Left kidney (tissue), 2 donors: ENCODE measurements around the gene OSGIN1. TPM values are rescaled to one million over a fixed set of nuclear protein-coding genes. Genes with fewer than 3 reads are reported as not detected.

Source experiments
- DNase-seq: peaks from one replicate; pipeline ENCODE4 v3.0.0-alpha.2; 2013
- polyA plus RNA-seq: library from polyadenylated mRNA; unstranded; fragments of 120-200 nt; gene quantifications from one replicate; pipeline ENCODE4 v1.2.1, GENCODE V29; 2013; ENCODE audit not compliant: insufficient read length

The OSGIN1 gene
- polyA plus RNA-seq, 1 donor = 0.30 TPM

DNA sequence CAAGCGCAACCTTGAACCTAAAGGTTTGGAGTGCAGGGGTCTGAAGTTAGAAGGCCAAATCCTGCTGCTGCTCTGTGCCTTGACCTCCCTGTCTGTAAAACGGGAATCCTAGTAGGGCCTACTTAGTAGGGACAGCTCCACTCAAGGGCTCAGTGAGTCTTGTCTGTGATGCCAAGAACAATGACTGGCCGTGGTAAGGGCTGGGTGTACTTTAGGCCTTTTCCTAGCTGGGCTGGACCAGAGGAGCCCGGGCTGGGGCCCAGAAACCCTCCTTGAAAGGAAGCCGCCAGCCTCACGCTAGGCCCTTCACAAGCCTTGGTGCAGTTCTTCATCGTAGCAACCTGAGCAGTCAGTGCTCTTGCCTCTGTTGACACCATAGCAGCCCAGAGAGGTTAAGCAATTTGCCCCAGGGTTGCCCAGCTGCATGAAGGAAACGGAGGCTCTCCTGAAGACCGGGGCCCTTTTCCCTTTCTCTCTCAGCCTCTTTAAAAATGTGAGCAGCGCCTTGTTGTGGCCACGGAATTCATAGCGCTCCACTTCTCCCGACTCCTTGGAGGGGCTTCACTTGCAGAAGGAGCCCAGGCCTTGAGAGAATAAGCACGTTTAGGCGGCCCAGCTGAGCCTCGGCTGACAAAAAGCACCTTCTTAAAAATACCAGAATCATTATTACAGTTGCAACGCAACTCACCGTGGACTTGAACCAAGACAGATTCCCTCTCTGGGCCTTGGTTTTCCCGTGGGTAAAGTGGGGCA is 19.4 kb downstream of the OSGIN1 start:
- DNase-seq = no peak

DNA sequence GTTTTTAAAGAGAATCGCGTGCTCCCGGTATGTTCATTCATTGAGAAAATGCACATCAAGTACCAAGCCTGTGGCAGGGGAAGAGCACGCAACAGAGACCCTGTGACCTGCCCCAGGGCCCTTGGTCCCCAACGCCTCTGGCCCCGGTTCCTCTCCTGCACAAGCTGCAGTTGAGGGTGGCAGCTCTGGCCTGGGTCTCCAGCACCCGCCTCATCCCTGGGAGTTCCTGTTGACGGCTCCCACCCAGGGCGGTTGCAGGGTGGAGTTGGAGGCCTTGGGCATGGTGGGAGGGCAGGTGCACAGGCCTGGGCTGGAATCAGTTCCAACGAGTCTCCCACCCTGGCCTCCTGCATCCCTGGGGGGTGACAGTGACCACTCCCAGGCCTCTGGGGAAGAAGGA is 20.0 kb downstream of the OSGIN1 start:
- no peak for DNase-seq

GRCh38 chr16:83973581-83974385 is 20.7 kb downstream of the OSGIN1 start:
- no peak for DNase-seq

- DNase-seq = no peak
Measured at GRCh38 chr16:83974475-83974874, 21.4 kb downstream of the OSGIN1 start.

- DNase-seq = no peak
Measured at GRCh38 chr16:83975590-83976260, 22.7 kb downstream of the OSGIN1 start.

- DNase-seq = no peak
Measured at GRCh38 chr16:83977056-83977815, 24.2 kb downstream of the OSGIN1 start.

DNA sequence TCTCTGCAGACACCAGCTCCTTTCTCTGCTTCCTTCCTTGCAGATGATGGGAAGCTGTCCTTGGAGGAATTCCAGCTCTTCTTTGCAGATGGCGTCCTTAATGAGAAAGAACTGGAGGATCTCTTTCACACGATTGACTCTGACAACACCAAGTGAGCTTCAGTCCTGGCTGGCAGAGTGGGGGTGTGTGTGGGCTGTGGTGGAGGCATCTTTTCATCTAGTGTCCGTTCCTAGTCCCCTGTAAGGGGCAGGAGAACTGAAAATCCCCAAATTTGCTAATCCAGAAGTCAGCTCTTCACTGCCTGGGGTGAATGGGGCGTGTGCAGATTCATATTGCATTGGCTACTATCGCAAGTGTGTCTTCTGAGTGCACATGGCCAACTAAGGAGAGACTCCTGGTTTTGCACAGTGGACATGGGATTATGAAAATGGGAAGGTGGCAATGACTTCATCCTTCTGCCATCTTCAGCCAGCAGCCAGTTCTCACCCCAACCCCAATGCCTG is 25.4 kb downstream of the OSGIN1 start:
- DNase-seq = no peak

GRCh38 chr16:83979441-83979840 is 26.4 kb downstream of the OSGIN1 start:
- no peak for DNase-seq

GRCh38 chr16:83980794-83981193 is 27.8 kb downstream of the OSGIN1 start:
- DNase-seq = no peak

- no peak for DNase-seq
Measured at GRCh38 chr16:83981799-83982198, 28.8 kb downstream of the OSGIN1 start.

GRCh38 chr16:83983491-83983890 is 30.5 kb downstream of the OSGIN1 start:
- DNase-seq = no peak

GRCh38 chr16:83989300-83989699 is 36.3 kb downstream of the OSGIN1 start:
- DNase-seq = no peak

GRCh38 chr16:83990492-83990891 is 37.5 kb downstream of the OSGIN1 start:
- DNase-seq = no peak

DNA sequence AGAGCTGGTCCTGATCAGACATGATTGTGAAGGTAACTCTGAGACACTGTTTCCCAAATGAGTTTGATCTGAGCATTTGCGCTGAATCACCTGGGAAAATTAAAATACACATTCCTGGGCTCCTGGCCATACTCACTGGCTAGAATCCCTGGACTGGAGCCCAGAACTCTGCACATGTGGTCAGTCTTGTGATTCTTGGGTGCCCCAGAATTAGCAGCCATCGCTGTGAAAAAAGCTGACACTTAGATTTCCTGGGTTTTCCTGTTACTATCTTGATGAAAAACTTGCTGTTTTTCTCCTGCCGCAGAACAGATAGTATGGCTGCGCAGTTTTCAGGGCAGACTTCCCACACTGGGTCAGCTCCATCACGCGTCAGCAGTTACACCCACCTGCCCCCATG is 39.6 kb downstream of the OSGIN1 start:
- DNase-seq = no peak

DNA sequence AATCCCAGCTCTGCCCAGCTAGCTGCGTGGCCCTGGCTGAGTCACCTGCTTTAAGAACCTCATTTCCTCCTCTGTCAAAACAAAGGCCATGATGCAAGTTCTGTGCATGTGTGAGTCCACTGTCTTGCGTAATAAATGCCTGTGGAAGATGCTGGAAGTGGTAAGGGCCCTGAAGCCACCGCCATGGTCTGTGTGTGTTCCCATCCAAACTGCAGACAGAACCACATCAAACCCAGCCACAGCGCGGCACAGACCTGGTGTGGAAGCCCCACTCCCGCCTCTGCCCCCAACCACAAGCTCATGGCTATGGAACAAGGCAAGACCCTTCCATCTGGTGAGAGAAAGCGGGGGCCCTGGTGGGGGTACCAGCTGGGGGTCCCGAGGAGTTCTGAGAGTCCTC is 41.0 kb downstream of the OSGIN1 start:
- no peak for DNase-seq

- no peak for DNase-seq
Measured at GRCh38 chr16:83994703-83995102, 41.7 kb downstream of the OSGIN1 start.

DNA sequence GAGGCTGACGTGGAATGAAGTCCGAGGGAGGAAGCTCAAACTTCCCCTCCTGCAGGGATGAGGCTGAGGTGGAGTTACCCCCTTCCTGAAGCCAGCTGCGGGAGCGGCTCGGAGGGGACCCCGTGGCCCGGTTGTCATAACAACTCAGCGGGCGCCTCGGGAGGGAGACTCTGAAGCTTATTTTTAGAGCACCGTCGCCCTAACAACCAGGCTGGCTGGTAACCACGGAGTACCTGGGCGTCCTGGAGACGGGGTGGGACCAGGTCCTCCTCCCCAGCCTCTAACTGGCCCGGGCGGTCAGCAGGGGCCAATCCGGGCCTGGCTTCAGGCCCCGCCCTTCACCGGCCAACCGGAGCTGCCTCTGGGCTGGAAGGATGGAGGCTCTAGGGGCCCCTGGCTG is 42.7 kb downstream of the OSGIN1 start:
- peak; percentile 77 for DNase-seq

DNA sequence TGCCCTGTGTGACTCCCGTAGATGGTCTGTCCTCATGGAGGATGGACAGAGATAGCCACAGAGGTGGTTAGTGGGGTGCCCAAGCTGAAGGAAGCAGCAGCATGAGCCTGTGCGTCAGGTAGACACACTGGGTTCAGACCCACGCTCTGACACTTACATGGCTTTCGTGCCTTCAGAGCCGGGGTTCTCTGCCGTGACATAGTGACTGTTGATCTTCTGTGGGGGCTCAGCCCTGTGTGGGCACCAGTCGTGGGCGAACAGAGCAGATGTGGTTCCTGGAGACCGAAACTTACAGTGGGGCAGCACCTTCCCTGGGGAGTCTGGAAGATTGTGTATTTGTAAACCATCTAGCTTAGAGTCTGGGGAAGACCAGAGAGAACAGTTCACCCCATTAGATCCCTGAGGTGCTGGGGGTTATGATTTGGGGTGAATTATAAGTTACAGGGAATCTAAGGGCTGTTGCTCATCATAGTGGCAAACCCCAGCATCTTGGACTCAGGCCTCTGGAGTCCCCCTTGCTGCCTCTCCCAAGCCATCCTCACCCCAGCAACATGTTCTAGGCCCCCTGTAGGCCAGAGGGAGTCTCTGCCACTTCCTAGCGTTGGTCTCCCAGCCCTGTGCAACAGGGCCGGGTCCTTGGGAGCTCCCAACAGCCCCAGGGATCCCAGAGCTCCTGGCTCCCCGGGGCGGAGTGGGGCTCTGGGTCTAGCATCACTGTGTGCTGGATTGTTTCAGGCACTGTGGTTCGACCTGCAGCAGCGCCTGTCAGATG is 43.6 kb downstream of the OSGIN1 start:
- no peak for DNase-seq

- no peak for DNase-seq
Measured at GRCh38 chr16:83998091-83998490, 45.1 kb downstream of the OSGIN1 start.

DNA sequence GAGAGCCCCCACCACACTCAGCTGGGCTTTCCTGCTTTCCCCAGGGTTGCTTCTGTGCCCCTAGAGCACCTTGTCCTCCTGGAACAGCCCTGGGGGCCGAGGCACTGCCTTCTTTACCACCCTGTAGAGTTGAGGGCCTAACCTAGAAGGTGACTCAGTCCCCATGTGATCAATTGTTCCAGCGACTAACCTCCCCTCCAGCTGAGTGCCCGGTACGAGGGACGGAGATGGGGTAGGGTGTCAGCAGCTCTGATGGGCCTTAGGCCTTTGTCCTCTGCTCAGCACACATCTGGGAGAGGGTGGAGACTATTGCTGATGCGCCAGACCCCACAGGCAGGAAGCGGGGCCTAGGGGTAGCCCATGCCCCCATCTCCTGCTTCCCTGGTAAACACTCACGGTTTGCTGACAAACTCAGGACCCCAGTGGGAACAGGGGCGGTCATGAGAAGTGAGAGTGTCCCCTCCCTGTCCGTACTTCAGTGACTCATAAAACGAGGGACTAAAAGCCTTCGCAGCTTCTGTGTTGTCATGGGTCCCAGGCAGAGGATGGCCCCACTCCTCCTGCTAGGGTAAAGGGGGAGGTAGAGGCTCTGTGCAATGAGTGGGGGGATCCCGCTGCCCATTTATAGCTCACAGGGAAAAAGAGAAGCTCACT is 48.1 kb downstream of the OSGIN1 start:
- no peak for DNase-seq

DNA sequence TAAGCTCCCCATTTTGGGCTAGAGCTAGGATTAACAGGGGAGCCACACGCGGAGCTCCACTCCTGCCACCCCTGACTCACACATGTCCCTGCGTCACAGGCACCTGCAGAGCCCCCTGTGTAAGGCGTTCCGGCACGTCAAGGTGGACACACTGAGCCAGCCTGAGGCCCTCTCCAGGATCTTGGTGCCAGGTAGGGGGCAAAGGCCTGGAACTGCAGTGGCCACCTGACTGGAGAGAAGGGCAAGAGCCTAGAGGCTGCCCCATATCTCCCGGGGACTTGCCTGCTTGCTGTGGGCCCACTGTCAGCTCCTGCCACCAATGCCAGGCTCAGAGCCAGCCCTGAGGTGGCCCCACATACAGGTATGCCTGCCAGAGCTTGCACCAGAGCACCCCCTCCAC is 48.7 kb downstream of the OSGIN1 start:
- DNase-seq = no peak
